Endothelial cell of umbilical vein (primary cell): ENCODE data around the gene CHST12. TPM values are rescaled to one million over a fixed set of nuclear protein-coding genes. Genes with fewer than 3 reads are reported as not detected.

Experiments used
- BruUV-seq: library from RNA; stranded (reverse); fragments of 400-500 nt; replicated peaks from 2 replicates; lab custom pipeline; 2021; lab: Mats Ljungman, UMichigan
- CTCF ChIA-PET: fragments of 300-600, 350-600 bp; sonication (Branson Sonifier 250); formaldehyde crosslinking; loops from one replicate; lab custom pipeline; 2021; ENCODE audit warnings: antibody characterized with exemption, inconsistent platforms; lab: Charles Lee
- POLR2A ChIA-PET: fragments of 300-600, 350-600 bp; sonication (Branson Sonifier 250); formaldehyde crosslinking; loops from one replicate; lab custom pipeline; 2021; ENCODE audit warnings: antibody characterized with exemption, inconsistent platforms; lab: Charles Lee
- DNase-seq: peaks from one replicate; pipeline ENCODE4 v3.0.0-alpha.2; 2011; ENCODE audit warnings: low read depth, low spot score
- FAIRE-seq: peaks from 2 replicates; lab custom pipeline; 2011; peaks lifted over from hg19 to GRCh38; lab: Jason Lieb, UNC
- H2AFZ ChIP-seq: 2 replicates; pipeline ENCODE4 v1.6.0; 2012; ENCODE audit warnings: low read depth, low read length, control low read depth, inconsistent platforms
- H3K27ac ChIP-seq: 2 replicates; pipeline ENCODE4 v1.5.1; 2011; ENCODE audit warnings: low read depth, mild to moderate bottlenecking, control low read depth, low read length, moderate library complexity; ENCODE audit not compliant: insufficient read depth
- H3K27me3 ChIP-seq, 2 experiments: 2 replicates each; pipeline versions ENCODE4 v1.6.0 to v1.6.1; 2011; ENCODE audit warnings: low read length in 2 of 2, mixed read lengths in 1 of 2; ENCODE audit not compliant: control insufficient read depth in 2 of 2, insufficient read depth in 2 of 2
- H3K36me3 ChIP-seq, 2 experiments: 2 replicates in 1 of 2; 3 replicates in 1 of 2; pipeline ENCODE4 v1.5.1; 2011; ENCODE audit warnings: low read length in 2 of 2, mild to moderate bottlenecking in 1 of 2, moderate library complexity in 1 of 2; ENCODE audit not compliant: control insufficient read depth in 2 of 2, insufficient read depth in 2 of 2; ENCODE audit errors: extremely low read depth in 1 of 2
- H3K4me1 ChIP-seq: 3 replicates; pipeline ENCODE4 v1.5.1; 2011; ENCODE audit warnings: mild to moderate bottlenecking, low read length; ENCODE audit not compliant: control insufficient read depth, insufficient read depth; ENCODE audit errors: extremely low read depth
- H3K4me2 ChIP-seq: 2 replicates; pipeline ENCODE4 v1.6.1; 2011; ENCODE audit warnings: low read length, control low read depth, mixed read lengths; ENCODE audit not compliant: insufficient read depth
- H3K4me3 ChIP-seq, 3 experiments: fragments of 200-600 bp in 1 of 3; sonication (generic), shearing (Covaris generic) in 1 of 3; replicated peaks in 1 of 3; 2 replicates each; pipeline ENCODE4 v1.5.1; 2011 to 2016; ENCODE audit warnings: control low read depth in 3 of 3, low read length in 3 of 3, mild to moderate bottlenecking in 2 of 3, inconsistent platforms in 1 of 3, low read depth in 1 of 3, moderate library complexity in 1 of 3; ENCODE audit not compliant: insufficient read depth in 1 of 3
- H3K79me2 ChIP-seq: 2 replicates; pipeline ENCODE4 v1.6.0; 2012; ENCODE audit warnings: low read length, inconsistent platforms; ENCODE audit not compliant: control insufficient read depth, insufficient read depth
- H3K9ac ChIP-seq: replicated peaks from 2 replicates; pipeline ENCODE3; 2011; ENCODE audit warnings: low read length, control low read depth; ENCODE audit not compliant: insufficient read depth; ENCODE audit errors: extremely low read depth
- H3K9me1 ChIP-seq: replicated peaks from 3 replicates; pipeline ENCODE4 v1.6.0; 2011; ENCODE audit warnings: mild to moderate bottlenecking, low read length; ENCODE audit not compliant: control insufficient read depth, insufficient read depth; ENCODE audit errors: extremely low read depth
- H3K9me3 ChIP-seq: replicated peaks from 2 replicates; pipeline ENCODE4 v1.5.1; 2012; ENCODE audit warnings: low read length, inconsistent platforms; ENCODE audit not compliant: control insufficient read depth, insufficient read depth
- H4K20me1 ChIP-seq: replicated peaks from 2 replicates; pipeline ENCODE3; 2011; ENCODE audit warnings: mild to moderate bottlenecking, low read length; ENCODE audit not compliant: control insufficient read depth, insufficient read depth; ENCODE audit errors: extremely low read depth
- CTCF ChIP-seq, 2 donors: IDR thresholded peaks; 1 replicate in 1 of 2; 2 replicates in 1 of 2; pipeline ENCODE4 v1.5.1; 2011; ENCODE audit warnings: low read length in 2 of 2, mild to moderate bottlenecking in 2 of 2, moderate library complexity in 2 of 2, control low read depth in 1 of 2, inconsistent platforms in 1 of 2, low read depth in 1 of 2; ENCODE audit not compliant: insufficient read depth in 1 of 2; ENCODE audit errors: extremely low read depth in 1 of 2
- FOS ChIP-seq: IDR thresholded peaks from 2 replicates; pipeline ENCODE4 v1.6.1; 2011; ENCODE audit warnings: mild to moderate bottlenecking, low read length, moderate library complexity, borderline replicate concordance; ENCODE audit not compliant: insufficient read depth
- GATA2 ChIP-seq: IDR thresholded peaks from 2 replicates; pipeline ENCODE4 v1.7.0; 2011; ENCODE audit warnings: low read depth, mild to moderate bottlenecking, moderate library complexity, mixed read lengths, low read length; ENCODE audit not compliant: insufficient read length, insufficient read depth
- JUN ChIP-seq: IDR thresholded peaks from 2 replicates; pipeline ENCODE4 v1.6.1; 2011; ENCODE audit warnings: borderline replicate concordance, low read depth; ENCODE audit not compliant: insufficient read length, insufficient read depth
- MYC ChIP-seq: IDR thresholded peaks from one replicate; pipeline ENCODE4 v1.6.1; 2011; ENCODE audit warnings: mild to moderate bottlenecking, low read depth, low read length
- dilution Hi-C: fragments of 300-500 bp; cut with MboI; formaldehyde crosslinking; loops from one replicate; pipeline ENCODE4 v1.15.0; 2019; ENCODE audit warnings: low sequenced_read_pairs; ENCODE audit not compliant: extremely low pct_ligation_motif_present
- intact Hi-C: fragments of 100-400 bp; cut with micrococcal nuclease; formaldehyde crosslinking; loops from one replicate; pipeline ENCODE4 v1.10.0; 2022
- polyA plus RNA-seq, 4 experiments: library from polyadenylated mRNA; depleted of rRNA in 3 of 4; stranded (reverse) in 3 of 4; unstranded in 1 of 4; fragments of >200 nt; gene quantifications; 2 replicates each; pipeline versions ENCODE4 v1.2.1 to v1.2.3, GENCODE V29; 2011 to 2012; ENCODE audit warnings: missing spikeins in 1 of 4
- total RNA-seq: library from RNA; stranded (reverse); gene quantifications from 2 replicates; pipeline ENCODE4 v1.2.3, GENCODE V29; 2021

The CHST12 gene
- total and polyA plus RNA-seq, 2 donors (not counting 3 experiments of a cell fraction or from before 2014, with no cell fraction given): 30.2 to 52.6 TPM

- Histone ChIP-seq H3K27me3 (no peaks in the 10 kb centered on the region), H3K36me3 (peaks cover 0 to 7% of the 10 kb centered on the region in 2 experiments), H3K4me3 (no peak overlapping the region), H2AFZ (no peak overlapping the region), H3K9me1 (no peaks in the 10 kb centered on the region), H3K9me3 (no peaks in the 10 kb centered on the region), H3K9ac (no peak overlapping the region), H3K4me1 (no peaks in the 10 kb centered on the region), H3K4me2 (no peak overlapping the region), H4K20me1 (no peaks in the 10 kb centered on the region), H3K79me2 (no peaks in the 10 kb centered on the region), H3K27ac (no peak overlapping the region)
- no TSS peak for BruUV-seq
- intact Hi-C loops: loop anchor here (1.0 to 10.0 kb wide), 5 partner anchors 19 to 857 kb away; partner anchors contain the start of gene PSMG3
- DNase-seq (peak; percentile 9), FAIRE-seq (peak; percentile 15)
- CTCF ChIA-PET: interaction anchor here (0.6 to 2.1 kb wide), 17 partner anchors 10 to 279 kb away, joined by 3 to 29 read pairs (median 4); partner anchors contain the start of gene CHST12
- TF ChIP-seq GATA2 (no peak), MYC (no peak), CTCF (IDR thresholded peaks at IDR 0.05; ENCODE audit: extremely low read depth in 1 of 2, insufficient read depth in 1 of 2, low read depth in 1 of 2, low read length in 2 of 2) (peak; percentile 68 to 72), JUN (no peak), FOS (no peak)
- POLR2A ChIA-PET: no interaction called here
- dilution Hi-C loops: no loop called here
These were observed 28.0 kb downstream of the CHST12 start for GRCh38 chr7:2431260-2431867.
